Measurements from ENCODE around the gene HGD.

- TF ChIP-seq CTCF (IDR thresholded peaks at IDR 0.05) (no peak), EP300 (IDR thresholded peaks at IDR 0.05) (no peak), POLR2A (IDR thresholded peaks at IDR 0.05) (no peak)
These were observed 20.7 kb downstream of the HGD start for GRCh38 chr3:120661106-120661905.
